Osteocyte (in vitro differentiated cells): ENCODE measurements around the gene ROR1. TPM values are rescaled to one million over a fixed set of nuclear protein-coding genes. Genes with fewer than 3 reads are reported as not detected.
"Not testable (repeated sequence)": the region's sequence is repeated elsewhere in the genome, so short reads cannot be mapped to it uniquely, and the experiment has no call there.

Source experiments
- DNase-seq: peaks from one replicate; pipeline ENCODE4 v3.0.0; 2021; ENCODE audit warnings: mixed read lengths; ENCODE audit not compliant: unreplicated experiment; ENCODE audit errors: extremely low spot score
- H3K27ac Mint-ChIP-seq: one replicate; pipeline ENCODE4 v1.8.0; 2021; ENCODE audit warnings: mild to moderate bottlenecking, mixed read lengths; ENCODE audit not compliant: unreplicated experiment
- H3K27me3 Mint-ChIP-seq: one replicate; pipeline ENCODE4 v1.8.0; 2021; ENCODE audit warnings: mixed read lengths; ENCODE audit not compliant: unreplicated experiment
- H3K36me3 Mint-ChIP-seq: one replicate; pipeline ENCODE4 v1.8.0; 2021; ENCODE audit warnings: mixed read lengths; ENCODE audit not compliant: unreplicated experiment
- H3K4me1 Mint-ChIP-seq: one replicate; pipeline ENCODE4 v1.8.0; 2021; ENCODE audit warnings: mixed read lengths; ENCODE audit not compliant: unreplicated experiment
- H3K4me3 Mint-ChIP-seq: one replicate; pipeline ENCODE4 v1.8.0; 2021; ENCODE audit warnings: mild to moderate bottlenecking, moderate library complexity, mixed read lengths; ENCODE audit not compliant: unreplicated experiment
- H3K9me3 Mint-ChIP-seq: one replicate; pipeline ENCODE4 v1.8.0; 2021; ENCODE audit warnings: mixed read lengths; ENCODE audit not compliant: unreplicated experiment
- total RNA-seq: library from RNA; stranded (reverse); gene quantifications from 2 replicates; pipeline ENCODE4 v1.2.1, GENCODE V29; 2021
- TF ChIP-seq, protein P1 (sequence below): fragments of 200-600 bp; sonication (generic); IDR thresholded peaks from 2 replicates; pipeline ENCODE4 v1.5.0; 2021; ENCODE audit warnings: antibody characterized with exemption, mild to moderate bottlenecking, moderate library complexity

Gene ROR1
- total RNA-seq, 1 donor from 2014 or later, result 20.6 TPM

- H3K36me3 Mint-ChIP-seq, result no peaks in the 10 kb centered on the region
Observed at GRCh38 chr1:64215576-64215975, 441.8 kb downstream of the ROR1 start.

DNA sequence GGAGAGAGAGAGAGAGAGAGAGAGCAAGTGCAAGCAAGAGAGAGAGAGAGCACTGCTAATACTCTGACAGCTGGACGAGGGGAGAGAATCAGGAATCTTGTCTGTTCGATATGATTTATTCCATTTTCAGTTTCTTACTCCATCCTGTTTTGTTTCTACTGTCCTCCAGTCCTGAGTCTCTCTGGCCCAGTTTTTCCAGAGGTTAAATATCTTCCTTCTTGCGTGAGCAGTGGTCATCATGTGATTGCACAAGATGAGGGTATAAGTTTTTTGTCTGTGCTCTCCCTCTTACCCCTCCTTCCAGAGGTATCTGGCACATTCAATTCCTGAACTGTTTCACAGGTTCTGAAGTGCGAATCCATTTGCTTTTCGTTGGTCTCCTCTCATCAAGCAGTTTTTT, 446.4 kb downstream of the ROR1 start:
- Mint-ChIP-seq H3K36me3 (no peaks in the 10 kb centered on the region), H3K27ac (no peak overlapping the region), H3K4me1 (peaks cover 9% of the 10 kb centered on the region), H3K27me3 (peaks cover 3% of the 10 kb centered on the region), H3K9me3 (no peaks in the 10 kb centered on the region), H3K4me3 (no peak overlapping the region)
- no peak for DNase-seq
- TF ChIP-seq, protein P1, sequence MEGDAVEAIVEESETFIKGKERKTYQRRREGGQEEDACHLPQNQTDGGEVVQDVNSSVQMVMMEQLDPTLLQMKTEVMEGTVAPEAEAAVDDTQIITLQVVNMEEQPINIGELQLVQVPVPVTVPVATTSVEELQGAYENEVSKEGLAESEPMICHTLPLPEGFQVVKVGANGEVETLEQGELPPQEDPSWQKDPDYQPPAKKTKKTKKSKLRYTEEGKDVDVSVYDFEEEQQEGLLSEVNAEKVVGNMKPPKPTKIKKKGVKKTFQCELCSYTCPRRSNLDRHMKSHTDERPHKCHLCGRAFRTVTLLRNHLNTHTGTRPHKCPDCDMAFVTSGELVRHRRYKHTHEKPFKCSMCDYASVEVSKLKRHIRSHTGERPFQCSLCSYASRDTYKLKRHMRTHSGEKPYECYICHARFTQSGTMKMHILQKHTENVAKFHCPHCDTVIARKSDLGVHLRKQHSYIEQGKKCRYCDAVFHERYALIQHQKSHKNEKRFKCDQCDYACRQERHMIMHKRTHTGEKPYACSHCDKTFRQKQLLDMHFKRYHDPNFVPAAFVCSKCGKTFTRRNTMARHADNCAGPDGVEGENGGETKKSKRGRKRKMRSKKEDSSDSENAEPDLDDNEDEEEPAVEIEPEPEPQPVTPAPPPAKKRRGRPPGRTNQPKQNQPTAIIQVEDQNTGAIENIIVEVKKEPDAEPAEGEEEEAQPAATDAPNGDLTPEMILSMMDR, result no peak

More at GRCh38 chr1:64215576-64215975, 441.8 kb downstream of the ROR1 start:
- no peak overlapping the region for H3K4me3 Mint-ChIP-seq
- peaks cover 3% of the 10 kb centered on the region for H3K27me3 Mint-ChIP-seq
- no peak overlapping the region for H3K27ac Mint-ChIP-seq
- no peaks in the 10 kb centered on the region for H3K4me1 Mint-ChIP-seq
- no peaks in the 10 kb centered on the region for H3K9me3 Mint-ChIP-seq
- TF ChIP-seq, protein P1, result no peak
- DNase-seq, result no peak

DNA sequence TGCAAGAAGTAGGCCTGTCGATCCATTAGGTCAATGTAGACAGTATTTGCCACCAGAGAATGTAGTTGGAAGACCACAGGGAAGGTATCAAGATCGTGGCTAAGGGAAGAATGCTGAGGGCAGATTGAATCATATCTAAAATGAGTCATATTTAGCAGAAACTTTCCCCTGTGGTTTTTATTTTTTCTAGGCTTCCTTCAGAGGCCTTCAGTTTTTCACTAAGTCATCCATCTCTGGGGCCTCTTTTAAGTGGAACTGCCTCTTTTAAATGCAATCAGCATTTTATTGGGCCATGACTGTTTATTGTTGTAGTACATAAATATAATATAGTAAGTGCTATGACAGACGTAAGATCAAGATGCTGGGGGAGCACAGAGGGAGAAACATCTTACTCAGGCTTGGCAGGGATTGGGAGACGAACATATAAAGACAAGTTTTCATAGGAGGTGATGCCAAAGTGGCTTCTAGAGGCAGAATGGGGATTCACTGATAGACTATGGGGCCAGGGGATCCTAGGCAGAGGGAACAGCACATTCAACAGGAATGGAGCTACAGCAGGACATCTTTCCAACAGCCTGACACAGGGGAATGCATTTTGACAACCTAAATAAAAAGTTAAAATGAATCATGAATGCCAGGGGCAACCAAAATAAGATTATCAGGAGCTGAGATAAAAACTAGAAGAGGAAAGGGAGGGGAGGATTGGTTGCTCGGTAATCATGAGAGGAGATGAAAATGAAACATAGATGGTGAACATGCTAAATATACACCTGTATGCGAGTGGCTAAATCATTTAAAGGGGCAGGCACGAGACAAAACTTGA, 449.7 kb downstream of the ROR1 start:
- peaks cover 14% of the 10 kb centered on the region for H3K4me1 Mint-ChIP-seq
- H3K9me3 Mint-ChIP-seq, result no peaks in the 10 kb centered on the region
- H3K27ac Mint-ChIP-seq, result peak overlapping the region; percentile 50
- no peak overlapping the region for H3K4me3 Mint-ChIP-seq
- TF ChIP-seq, protein P1, result no peak
- no peak for DNase-seq
- H3K36me3 Mint-ChIP-seq, result no peaks in the 10 kb centered on the region
- peaks cover 3% of the 10 kb centered on the region for H3K27me3 Mint-ChIP-seq

- not testable (repeated sequence) for H3K4me3 Mint-ChIP-seq
- peaks cover 14% of the 10 kb centered on the region for H3K4me1 Mint-ChIP-seq
Observed at GRCh38 chr1:64224236-64224635, 450.4 kb downstream of the ROR1 start.

GRCh38 chr1:64228167-64228957, 454.5 kb downstream of the ROR1 start:
- DNase-seq, result no peak
- Mint-ChIP-seq H3K27me3 (peaks cover 2% of the 10 kb centered on the region), H3K9me3 (no peaks in the 10 kb centered on the region), H3K4me3 (no peak overlapping the region), H3K4me1 (peaks cover 11% of the 10 kb centered on the region), H3K27ac (peak overlapping the region; percentile 38), H3K36me3 (no peaks in the 10 kb centered on the region)
- TF ChIP-seq, protein P1, result no peak

More at GRCh38 chr1:64224236-64224635, 450.4 kb downstream of the ROR1 start:
- not testable (repeated sequence) for H3K27ac Mint-ChIP-seq, H3K9me3 Mint-ChIP-seq, H3K27me3 Mint-ChIP-seq, H3K36me3 Mint-ChIP-seq, DNase-seq
